Fibroblast of lung (primary cell): ENCODE data around the gene MAP3K3.

Experiments
- EZH2 ChIP-seq: IDR thresholded peaks from 2 replicates; pipeline ENCODE4 v1.5.1; 2012; ENCODE audit warnings: low read length, control low read depth, mild to moderate bottlenecking; ENCODE audit errors: missing control alignments
- TF ChIP-seq, protein P1 (sequence below), 2 donors: IDR thresholded peaks in 1 of 2; conservative IDR thresholded peaks in 1 of 2; 1 replicate in 1 of 2; 2 replicates in 1 of 2; pipeline ENCODE4 v1.5.1; 2011 to 2012; ENCODE audit warnings: low read length in 2 of 2, control low read depth in 1 of 2, inconsistent platforms in 1 of 2, low read depth in 1 of 2, mild to moderate bottlenecking in 1 of 2

DNA sequence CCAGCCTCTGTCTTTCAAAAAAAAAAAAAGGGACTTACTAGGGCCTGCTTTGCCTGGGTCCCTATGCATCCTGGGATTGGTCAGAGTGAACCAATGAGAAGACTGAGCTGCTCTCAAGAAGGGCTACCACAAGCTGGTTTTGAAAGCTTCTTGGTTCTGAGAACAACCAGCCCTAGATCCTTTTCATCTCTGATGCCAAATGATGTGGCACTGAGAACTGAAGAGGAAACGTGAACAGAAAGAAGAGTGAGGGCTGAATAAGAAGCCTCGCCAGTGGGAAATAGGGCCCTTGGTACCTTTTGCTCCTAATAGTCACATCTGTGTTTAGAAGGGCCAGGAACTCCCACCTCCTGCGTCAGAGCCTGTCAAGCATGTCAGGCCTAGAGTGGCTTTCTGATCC is 10.9 kb upstream of the MAP3K3 start:
- TF ChIP-seq EZH2: no peak
- TF ChIP-seq, protein P1, sequence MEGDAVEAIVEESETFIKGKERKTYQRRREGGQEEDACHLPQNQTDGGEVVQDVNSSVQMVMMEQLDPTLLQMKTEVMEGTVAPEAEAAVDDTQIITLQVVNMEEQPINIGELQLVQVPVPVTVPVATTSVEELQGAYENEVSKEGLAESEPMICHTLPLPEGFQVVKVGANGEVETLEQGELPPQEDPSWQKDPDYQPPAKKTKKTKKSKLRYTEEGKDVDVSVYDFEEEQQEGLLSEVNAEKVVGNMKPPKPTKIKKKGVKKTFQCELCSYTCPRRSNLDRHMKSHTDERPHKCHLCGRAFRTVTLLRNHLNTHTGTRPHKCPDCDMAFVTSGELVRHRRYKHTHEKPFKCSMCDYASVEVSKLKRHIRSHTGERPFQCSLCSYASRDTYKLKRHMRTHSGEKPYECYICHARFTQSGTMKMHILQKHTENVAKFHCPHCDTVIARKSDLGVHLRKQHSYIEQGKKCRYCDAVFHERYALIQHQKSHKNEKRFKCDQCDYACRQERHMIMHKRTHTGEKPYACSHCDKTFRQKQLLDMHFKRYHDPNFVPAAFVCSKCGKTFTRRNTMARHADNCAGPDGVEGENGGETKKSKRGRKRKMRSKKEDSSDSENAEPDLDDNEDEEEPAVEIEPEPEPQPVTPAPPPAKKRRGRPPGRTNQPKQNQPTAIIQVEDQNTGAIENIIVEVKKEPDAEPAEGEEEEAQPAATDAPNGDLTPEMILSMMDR (conservative IDR thresholded peaks at IDR 0.05 in 1 of 2, IDR thresholded peaks at IDR 0.05 in 1 of 2; ENCODE audit: low read depth in 1 of 2, low read length in 2 of 2): no peak
